Adrenal gland (tissue), 5 donors: ENCODE data around the gene CRYBG2.

Experiments
- POLR2A ChIP-seq, 2 donors: fragments of 450-650 bp; IDR thresholded peaks; one replicate each; pipeline ENCODE4 v1.6.1; 2017; ENCODE audit warnings: antibody characterized with exemption in 2 of 2, mild to moderate bottlenecking in 2 of 2, moderate library complexity in 1 of 2
- TF ChIP-seq, protein P1 (sequence below), 6 experiments: fragments of 450-650 bp in 4 of 6; fragments of 200-600 bp in 2 of 6; sonication (generic) in 1 of 6; IDR thresholded peaks; 1 replicate in 5 of 6; 2 replicates in 1 of 6; pipeline versions ENCODE4 v1.5.1 to v1.8.0; 2016 to 2021; ENCODE audit warnings: antibody characterized with exemption in 6 of 6, mild to moderate bottlenecking in 2 of 6, moderate library complexity in 1 of 6
- donor health status: DM: no; HTN: no; CAD: no.

- no peak for TF ChIP-seq POLR2A (IDR thresholded peaks at IDR 0.05)
- TF ChIP-seq, protein P1, sequence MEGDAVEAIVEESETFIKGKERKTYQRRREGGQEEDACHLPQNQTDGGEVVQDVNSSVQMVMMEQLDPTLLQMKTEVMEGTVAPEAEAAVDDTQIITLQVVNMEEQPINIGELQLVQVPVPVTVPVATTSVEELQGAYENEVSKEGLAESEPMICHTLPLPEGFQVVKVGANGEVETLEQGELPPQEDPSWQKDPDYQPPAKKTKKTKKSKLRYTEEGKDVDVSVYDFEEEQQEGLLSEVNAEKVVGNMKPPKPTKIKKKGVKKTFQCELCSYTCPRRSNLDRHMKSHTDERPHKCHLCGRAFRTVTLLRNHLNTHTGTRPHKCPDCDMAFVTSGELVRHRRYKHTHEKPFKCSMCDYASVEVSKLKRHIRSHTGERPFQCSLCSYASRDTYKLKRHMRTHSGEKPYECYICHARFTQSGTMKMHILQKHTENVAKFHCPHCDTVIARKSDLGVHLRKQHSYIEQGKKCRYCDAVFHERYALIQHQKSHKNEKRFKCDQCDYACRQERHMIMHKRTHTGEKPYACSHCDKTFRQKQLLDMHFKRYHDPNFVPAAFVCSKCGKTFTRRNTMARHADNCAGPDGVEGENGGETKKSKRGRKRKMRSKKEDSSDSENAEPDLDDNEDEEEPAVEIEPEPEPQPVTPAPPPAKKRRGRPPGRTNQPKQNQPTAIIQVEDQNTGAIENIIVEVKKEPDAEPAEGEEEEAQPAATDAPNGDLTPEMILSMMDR (IDR thresholded peaks at IDR 0.05), result no peak
Measured at GRCh38 chr1:26349188-26349876, 4.6 kb downstream of the CRYBG2 start.
